NCI-H524 treated with DMSO at 0.1 percent for 48 hours (cell line): ENCODE measurements around the gene SCN5A.

Experiments used
- DNase-seq: peaks from one replicate; lab custom pipeline; 2025; lab: John Stamatoyannopoulos, UW

The SCN5A gene

DNA sequence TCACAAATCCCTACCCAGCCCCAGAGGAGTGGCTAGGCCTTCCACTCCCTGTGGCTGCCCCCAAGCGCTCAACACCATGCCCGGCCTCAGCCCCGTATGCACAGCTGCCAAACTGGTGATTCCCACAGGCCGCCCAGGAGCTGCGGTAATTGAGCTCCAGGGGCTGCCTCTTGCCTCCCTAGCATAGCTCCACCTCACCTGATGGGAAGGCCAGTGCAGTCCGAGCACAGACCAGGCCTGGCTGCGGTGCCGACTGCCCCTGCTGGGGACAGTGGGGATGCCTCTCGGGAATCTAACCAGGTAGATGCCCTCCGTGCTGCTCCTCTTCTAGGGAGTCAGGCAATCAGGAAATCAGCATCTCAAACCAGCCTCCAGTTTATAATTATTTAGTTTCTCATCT, 25.9 kb downstream of the SCN5A start:
- DNase-seq: no peak

DNA sequence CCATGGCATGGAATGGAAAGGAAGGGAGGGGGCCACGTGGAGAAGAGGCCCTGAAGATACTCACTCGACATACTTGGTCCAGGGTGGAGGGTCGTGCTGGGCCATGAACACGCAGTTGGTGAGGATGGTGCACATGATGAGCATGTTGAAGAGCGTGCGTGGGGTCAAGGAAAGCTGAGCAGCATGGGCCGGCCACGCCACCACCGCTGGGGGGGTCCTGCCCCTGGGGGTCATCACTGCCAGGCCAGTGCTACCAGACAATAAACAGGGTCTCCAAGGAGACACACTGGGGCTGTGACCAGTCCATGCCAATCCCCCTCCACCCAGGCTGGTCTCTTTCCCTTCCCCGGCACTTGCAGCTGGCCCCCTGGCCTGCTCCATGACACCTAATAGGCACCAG, 27.2 kb downstream of the SCN5A start:
- no peak for DNase-seq

DNA sequence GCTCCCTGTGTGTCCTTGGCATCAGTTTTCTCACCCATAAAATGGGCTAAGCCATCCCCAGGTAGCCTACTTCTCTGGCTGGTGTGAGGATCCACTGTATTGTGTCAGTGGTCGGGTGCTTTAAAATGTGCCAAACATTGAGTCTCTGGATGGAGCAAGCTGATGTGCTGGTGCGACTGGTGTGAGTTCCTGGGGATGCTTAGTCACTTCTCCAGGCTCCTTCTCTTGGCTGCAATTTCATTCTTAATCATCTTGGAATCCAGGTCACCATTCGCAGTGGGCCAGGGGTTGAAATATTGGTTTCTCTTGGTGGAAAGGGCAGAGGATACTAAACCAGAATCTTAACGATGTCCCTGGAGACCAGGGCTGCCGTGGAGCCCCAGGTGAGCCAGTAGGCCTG, 29.3 kb downstream of the SCN5A start:
- DNase-seq: no peak

DNA sequence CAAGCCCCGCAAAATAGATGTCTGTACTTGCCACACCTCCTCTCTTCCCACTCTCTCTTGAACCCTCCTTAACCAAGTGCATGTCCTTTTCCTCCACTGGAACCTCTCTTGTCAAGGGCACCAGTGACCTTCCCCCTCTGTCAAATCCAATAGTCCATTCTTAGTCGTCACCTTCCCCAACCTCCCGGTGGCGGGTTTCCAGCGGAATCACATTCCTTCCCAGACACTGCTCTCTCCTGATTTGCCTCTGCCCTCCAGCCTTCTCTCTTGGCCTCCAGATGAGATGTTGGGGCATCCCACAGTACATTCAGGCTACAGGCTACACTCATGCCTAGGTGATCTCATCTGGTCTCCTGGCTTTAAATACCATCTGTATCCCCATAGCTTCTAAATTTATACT, 31.1 kb downstream of the SCN5A start:
- no peak for DNase-seq

DNA sequence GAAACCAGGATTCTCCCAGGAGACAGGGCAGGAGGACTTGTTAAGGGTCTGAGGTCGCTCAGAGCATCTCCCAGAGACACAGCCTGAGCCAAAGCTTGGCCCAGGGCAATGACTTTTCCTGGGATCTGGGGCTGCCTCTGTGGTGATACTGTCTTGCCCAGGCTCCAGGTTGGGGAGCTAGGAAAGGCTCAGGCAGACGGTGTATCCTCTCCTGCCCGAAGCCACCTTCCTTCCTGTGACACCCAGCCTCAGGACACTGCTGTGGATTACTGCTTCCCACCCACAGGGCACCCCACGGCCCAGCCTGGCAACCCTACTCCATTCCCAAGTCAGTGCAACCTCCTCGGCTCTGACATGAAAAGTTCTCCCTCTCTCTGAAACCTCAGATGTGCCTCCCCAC, 31.9 kb downstream of the SCN5A start:
- DNase-seq: no peak

DNA sequence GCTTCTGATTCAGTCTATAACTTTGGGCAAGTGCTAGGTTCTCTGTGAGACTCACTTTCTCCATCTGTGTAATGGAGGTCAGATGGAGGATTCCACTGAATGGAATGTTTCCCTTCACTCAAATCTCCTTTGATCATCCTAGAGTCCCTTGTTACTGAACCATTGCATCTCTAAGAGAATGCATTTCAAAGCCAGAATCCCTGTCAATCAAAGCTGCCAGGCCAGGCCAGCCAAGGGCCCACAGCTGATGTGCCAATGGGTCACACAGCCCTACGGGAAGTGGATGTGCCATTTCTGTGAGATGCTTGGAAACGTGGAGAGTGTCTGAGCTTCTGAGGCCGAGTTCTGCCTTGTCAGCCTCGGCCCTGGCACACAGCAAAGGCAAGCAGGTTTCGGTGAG, 32.4 kb downstream of the SCN5A start:
- DNase-seq: no peak

DNA sequence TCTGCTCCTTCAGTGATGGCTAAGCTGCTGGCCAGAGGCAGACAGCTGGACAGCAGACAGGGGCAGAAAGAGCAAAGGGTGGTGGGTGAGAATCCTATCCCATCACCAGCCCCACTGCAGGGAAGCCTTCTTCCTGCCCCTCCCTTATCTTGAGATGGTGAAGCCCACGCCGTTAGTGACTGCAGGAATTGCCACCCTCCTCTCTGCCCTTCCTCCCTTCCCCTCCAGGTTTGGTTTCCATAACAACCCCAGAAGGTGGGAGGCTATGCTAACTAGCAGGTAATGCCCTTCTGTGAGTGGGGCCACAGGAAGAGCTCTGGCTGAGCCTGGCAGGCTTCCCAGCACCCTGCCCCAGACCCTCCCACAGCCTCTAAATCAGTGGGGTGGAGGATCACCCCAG, 32.8 kb downstream of the SCN5A start:
- no peak for DNase-seq

DNA sequence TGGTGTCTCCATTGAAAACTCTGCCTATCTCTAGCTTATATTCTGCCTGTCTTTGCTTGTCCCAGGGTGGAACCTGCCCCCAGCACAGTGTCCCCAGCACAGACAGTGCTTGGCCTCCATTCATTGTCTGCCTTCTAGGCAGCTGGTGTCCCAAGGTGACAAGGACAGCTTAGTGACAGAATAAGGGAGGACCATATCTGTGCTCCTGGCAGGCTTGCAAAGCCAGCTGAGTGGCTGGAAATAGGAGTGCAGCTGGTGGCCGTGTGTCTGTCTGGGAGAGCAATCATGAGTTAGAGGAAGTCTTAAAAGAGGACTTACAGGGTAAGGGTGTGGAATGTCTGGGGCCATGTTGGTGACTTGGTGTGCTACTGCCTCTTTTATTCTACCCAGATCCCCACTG, 33.4 kb downstream of the SCN5A start:
- DNase-seq: no peak

DNA sequence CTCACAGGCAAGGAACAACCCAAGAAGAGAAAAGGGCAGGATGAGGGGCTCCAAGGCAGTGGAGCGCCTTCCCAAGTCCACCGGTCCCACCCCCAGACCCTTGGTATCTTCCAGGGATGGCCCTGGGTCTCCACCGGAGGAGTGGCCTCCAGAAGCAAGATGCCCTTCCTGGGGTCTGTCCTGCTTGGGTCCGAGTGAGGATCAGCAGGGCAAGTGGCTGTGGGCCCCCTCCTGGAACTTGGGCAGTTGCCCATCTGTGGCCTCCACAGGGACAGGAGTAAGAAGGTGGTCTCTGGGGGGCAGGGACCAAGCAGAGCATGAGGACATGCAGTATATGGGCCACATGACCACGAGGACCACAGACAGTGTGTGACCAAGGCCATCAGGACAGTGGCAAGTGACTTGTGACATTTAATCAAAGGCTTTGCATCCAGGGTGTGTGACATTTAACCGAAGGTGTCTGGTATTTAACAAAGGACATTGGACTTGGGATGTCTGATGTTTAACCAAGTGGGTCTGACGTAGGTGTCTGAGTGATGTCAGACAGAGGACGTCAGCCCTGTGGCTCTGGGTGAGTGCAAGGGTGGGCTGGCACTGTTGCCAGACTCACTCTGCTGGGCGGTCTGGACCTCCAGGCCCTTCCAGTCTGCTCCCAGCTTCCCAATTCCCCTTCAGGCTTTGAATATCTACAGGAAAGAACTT, 34.7 kb downstream of the SCN5A start:
- DNase-seq: no peak

DNA sequence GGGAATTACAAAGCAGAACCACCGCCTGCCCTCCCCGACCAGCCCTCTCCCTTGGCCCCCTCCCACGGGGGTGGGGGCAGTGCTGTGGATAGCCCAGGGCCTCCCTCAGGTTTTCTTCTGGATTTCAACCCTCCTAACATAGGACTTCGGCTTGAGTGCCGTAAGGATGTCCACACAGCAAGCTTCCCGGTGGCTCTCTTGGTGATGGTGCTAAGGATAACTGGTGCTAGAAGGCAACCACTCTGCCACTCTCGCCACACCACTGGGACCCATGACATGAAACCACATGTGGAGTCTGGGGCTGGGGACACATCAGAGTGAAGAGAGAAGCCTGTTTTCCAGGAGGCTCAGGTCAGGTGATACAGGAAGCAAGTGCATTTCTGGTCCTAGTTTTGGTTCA, 35.4 kb downstream of the SCN5A start:
- no peak for DNase-seq

DNA sequence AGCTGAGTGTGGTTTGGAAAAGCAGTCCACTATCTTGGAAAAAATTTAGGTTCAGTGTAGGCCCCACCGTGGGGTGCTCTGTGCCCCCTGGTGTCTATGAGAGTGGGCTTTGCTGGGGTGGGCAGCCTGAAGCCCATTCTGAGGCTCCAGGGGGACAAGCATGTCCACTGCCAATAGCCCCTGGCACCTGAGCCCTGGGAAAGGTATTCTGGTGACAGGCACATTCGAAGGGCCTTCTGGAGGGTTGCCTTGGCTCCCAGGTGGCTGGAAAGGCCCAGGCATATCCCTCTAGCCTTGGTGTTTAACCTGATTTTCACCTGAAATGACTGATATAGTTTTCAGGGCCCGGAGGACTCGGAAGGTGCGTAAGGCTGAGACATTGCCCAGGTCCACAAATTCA, 36.1 kb downstream of the SCN5A start:
- no peak for DNase-seq

DNA sequence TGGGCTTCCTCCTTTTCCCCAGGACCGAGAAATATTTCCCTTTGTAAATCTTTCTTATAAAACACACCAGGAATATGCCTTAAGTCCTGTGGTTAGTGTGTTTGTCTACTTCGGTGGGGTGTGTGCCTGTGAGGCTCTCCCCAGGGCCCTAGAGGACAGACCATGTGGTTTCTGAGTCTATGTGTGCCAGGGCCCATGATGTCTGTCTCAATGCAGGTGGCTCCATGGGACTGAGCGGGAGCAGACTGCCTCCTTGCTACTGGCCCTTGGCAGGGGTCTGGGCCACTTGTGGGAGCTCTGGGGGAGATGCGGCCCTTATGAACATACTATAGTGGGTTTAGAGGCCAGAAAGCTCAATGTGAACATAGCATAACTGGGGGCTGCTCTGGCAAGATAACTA, 37.6 kb downstream of the SCN5A start:
- no peak for DNase-seq

DNA sequence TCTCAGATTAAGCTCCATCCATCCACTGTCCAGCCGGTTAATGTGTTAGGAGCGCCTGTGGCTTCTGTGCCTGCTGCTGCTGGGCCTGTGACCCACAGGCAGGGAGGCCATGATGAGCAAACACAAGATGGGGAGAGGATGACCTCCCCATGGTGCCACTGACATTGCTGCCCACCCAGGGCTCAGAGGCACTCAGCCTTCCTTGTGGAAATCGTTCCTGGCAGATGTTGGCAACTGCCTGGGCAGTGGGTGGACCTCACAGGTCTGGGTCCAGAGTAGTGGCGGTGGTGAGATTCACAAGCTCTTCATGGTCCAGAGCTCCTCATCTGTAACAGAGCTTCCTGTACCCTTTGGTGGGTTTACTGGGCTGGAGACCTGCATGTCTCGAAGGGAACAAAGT, 38.6 kb downstream of the SCN5A start:
- no peak for DNase-seq

DNA sequence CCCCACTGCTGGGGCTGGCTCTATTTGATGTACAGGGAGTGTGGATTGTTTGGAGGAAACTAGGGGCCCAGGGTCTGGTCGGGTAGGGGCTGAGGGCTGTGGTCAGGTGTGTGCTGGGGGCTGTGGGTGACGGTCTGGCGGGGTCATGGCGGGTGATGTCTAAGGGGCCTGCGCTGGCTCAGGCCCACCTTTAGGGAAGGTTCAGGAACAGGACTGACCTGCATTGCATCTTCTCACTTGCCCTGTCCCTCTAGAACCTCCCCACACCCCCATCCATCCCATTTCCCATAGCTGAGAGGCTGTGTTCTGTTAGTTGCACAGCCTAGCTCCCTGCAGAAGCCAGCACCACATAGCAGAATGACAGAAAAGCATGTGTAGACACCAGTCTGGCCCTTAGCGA, 39.1 kb downstream of the SCN5A start:
- no peak for DNase-seq

DNA sequence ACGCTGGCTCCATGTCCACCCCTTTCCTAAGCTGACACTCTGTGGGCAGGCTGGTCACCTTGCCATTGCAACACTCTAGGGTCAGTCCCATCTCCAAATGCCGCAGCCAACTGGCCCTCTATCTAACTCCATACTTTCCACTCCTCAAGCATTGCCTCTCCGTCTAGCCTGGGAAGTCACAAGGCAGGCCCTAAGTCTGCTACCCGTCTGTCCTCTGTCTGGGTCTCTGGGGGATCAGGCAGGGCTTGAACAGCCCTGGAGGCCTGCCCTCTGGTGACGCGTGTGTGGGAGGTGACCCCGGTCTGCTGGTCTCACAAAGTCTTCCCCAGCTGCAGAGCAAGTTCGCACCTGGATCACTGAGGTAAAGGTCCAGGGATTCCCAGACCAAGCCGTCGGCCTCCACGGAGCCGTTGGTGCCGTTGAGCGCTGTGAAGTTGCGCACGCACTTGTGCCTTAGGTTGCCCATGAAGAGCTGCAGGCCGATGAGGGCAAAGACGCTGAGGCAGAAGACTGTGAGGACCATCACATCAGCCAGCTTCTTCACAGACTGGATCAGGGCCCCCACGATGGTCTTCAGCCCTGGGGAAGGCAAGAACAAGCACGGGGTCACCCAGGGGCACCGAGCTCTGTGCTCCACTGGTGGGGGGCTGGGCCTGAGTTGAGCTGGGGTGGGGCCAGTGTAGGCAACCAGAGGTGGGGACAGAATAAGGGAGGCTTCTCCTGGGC, 39.9 kb downstream of the SCN5A start:
- no peak for DNase-seq

DNA sequence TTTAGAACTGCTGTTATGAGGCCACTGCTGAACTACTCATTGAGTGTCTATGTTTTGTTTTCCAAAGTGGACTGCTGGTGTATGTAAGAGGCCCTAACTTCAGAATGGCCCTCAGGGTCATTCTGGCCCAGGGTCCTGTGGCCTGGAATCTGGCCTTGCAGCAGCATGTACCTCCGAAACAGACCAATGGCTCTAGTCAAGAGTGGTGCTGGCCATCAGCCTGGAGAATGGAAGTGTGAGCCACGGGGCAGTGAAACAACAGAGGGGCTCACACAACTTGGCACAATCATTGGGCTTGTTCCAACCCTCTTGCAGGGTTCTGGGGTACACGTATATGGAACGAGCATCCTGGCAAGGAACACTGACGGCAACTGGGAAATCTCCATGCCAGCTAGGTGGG, 40.5 kb downstream of the SCN5A start:
- DNase-seq: no peak

DNA sequence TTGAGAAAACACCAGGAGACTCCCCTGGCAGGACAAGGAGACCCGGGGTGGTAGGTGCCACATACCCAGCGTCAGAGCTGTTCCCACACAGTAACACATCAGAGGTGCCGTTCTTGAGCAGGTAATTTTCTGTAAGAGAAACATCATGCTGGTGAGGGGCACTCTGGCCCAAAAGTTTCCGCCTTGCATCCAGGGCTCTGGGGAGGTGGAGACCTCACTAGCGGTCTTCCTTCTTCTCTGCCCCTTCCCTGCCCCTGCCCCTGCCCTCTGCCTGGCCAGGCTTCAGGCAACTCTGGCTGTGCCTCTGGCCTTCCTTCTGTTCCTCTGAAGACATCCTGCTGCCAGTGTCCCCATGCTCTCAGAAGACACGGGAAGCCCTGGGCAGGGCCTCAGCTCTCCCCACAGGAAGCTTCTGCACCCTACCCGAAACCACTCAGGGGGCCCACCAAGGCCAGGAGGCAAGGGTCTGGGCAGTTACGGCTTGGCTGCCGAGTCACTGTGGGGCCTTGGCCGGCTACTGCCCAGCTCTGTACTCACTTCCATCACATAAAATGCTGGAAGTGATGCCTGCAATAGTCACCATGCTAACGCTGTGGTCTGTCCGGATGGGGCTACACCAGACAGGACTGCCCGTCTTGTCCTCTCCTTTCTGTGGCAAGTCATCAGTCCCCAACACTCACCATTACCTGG, 41.3 kb downstream of the SCN5A start:
- no peak for DNase-seq

DNA sequence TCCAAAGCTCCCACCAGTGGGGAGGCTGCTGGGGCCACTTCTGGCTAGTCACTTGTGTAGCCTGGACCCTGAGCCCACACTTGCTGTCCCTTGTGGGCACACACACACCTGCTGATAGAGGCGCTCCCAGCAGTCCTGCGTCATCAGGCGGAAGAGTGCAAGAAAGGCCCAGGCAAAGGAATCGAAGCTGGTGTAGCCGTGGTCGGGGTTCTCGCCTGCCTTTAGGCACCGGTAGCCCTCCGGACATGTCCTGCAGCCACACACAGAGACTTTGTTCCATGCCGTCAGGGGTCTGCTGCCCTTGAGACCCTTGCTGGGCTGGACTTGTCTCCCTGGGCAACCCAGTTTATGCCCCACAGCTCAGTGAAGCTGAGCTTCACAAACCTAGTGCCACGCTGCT, 42.9 kb downstream of the SCN5A start:
- DNase-seq: no peak

DNA sequence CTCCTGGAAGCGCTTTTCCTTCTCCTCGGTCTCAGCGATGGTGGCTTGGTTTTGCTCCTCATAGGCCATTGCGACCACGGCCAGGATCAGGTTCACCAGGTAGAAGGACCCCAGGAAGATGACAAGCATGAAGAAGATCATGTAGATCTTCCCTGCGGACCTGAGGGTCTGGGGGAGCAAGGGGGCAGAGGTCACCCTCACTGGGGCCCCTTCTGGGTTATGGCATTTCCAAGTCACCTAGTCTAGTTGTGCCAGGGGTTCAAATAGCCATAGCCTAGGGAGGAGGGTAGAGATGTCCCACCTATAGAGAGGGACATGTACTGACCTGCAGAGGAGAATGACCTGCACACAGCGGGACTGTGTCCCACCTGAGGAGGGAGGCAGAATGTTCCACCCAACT, 43.5 kb downstream of the SCN5A start:
- DNase-seq: no peak

DNA sequence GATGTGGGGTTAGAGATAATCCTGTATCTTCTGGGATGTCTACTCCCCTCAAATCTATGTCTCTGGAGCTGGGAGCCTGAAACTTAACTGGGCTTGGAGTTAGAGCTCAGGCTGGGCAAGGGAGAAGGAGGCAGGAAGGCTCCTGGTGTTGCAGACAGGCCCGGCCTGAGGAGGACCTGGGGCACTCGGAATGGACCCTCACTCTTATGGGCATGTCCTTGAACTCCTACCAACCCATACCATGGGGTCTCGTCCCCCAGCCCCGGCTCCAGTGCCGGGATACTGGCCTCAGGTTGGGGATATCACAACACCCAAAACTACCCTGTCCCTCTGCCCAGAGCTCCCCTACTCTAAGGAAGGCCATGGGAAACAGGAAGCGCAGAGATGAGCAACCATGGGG, 45.2 kb downstream of the SCN5A start:
- DNase-seq: no peak

DNA sequence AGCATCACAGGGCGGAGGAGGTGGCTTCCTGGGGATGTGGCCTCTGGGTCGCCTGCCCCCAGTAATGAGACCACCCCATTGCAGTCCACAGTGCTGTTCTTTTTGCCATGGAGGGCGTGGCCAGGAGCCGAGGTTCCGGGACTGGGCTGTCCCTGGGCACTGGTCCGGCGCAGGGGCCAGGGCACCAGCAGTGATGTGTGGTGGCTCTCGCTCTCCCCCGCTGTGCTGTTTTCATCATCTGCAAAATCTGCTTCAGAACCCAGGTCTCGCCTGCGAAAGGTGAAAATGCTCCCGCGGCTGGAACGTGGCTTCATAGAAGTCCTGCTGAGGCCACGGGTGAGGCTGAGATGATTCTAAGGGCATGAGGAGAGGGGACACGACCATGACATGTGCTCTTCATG, 45.8 kb downstream of the SCN5A start:
- DNase-seq: no peak

DNA sequence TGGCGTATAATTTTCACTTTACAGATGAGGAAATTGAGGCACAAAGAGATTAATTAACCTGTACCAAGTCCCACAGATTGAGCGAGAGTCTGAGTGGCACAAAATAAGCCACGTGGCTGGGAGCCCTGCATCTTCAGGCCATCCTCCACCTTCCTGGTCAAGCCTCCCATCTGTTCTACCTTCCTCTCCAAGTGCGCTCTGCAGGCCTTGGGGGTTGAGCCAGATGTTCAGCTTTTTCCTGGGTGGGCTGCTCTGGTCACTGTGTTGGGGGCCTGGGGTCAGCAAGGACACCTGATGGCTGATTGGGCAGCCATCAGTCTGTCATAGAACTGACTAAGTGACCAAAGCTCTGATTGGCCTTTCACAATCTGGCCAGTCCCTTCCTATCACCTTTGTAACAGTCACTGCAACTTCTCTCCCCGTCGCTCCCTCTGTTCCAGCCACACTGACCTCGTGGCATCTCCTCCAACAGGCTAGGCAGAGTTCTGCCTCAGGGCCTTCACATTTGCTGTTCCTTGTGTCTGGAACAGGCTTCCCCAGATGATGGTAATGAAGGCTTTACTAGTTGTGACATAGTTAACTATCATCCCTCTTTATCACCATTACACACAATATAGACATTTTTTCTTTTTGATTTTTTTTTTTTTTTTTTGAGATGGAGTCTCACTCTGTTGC, 46.8 kb downstream of the SCN5A start:
- DNase-seq: no peak
